A549 (cell line): ENCODE data around the gene VPS13A. TPM values are rescaled to one million over a fixed set of nuclear protein-coding genes. Genes with fewer than 3 reads are reported as not detected.

Experiments used
- ATAC-seq, 2 experiments: fragments of 200-7000 bp in 1 of 2; fragments of >200 bp in 1 of 2; cut with Nextera tagmentation in 1 of 2; cut with Tn5 transposase in 1 of 2; 3 replicates each; pipeline versions ENCODE4 v1.8.0 to v1.9.1; 2018 to 2020; ENCODE audit warnings: mild to moderate bottlenecking in 1 of 2, moderate library complexity in 1 of 2
- CTCF ChIA-PET: fragments of 300-600 bp; sonication (Branson Sonifier 250); formaldehyde crosslinking; extraction: SDS; loops from one replicate; lab custom pipeline; 2021; ENCODE audit warnings: antibody characterized with exemption, inconsistent platforms; lab: Yijun Ruan, JAX
- POLR2A ChIA-PET: fragments of 350-600 bp; formaldehyde crosslinking; extraction: SDS; loops from one replicate; lab custom pipeline; 2021; ENCODE audit warnings: antibody characterized with exemption, inconsistent platforms; lab: Yijun Ruan, JAX
- DNase-seq, 2 experiments: peaks; one replicate each; pipeline versions ENCODE4 v3.0.0 to v3.0.0-alpha.2; 2011 to 2016; ENCODE audit warnings: low read depth in 1 of 2, low spot score in 1 of 2
- FAIRE-seq: peaks from 2 replicates; lab custom pipeline; 2011; peaks lifted over from hg19 to GRCh38; lab: Jason Lieb, UNC
- H3K27ac ChIP-seq, 2 experiments: fragments of >200 bp; sonication (Bioruptor Twin); formaldehyde crosslinking; 3 replicates each; pipeline ENCODE4 v1.5.1; 2016 to 2017
- H3K4me1 ChIP-seq: fragments of >200 bp; sonication (Bioruptor Twin); formaldehyde crosslinking; 3 replicates; pipeline ENCODE4 v1.6.1; 2016
- H3K4me2 ChIP-seq: fragments of >200 bp; sonication (Bioruptor Twin); formaldehyde crosslinking; 3 replicates; pipeline ENCODE4 v1.6.1; 2016
- H3K4me3 ChIP-seq: fragments of >200 bp; sonication (Bioruptor Twin); formaldehyde crosslinking; 3 replicates; pipeline ENCODE4 v1.5.1; 2016
- H3K9me3 ChIP-seq: fragments of >200 bp; sonication (Bioruptor Twin); formaldehyde crosslinking; 3 replicates; pipeline ENCODE4 v1.6.1; 2016
- ATOH8 ChIP-seq: fragments of 250-450 bp; sonication (Bioruptor Pico); IDR thresholded peaks from 2 replicates; pipeline ENCODE4 v1.5.0; 2020; ENCODE audit warnings: low read depth, mild to moderate bottlenecking, moderate library complexity
- CHD2 ChIP-seq: fragments of 150-350 bp; IDR thresholded peaks from 2 replicates; pipeline ENCODE4 v1.6.1; 2014; ENCODE audit warnings: low read length; ENCODE audit not compliant: partially characterized antibody
- CHD4 ChIP-seq: fragments of 200-600 bp; sonication (generic); IDR thresholded peaks from 2 replicates; pipeline ENCODE4 v1.6.1; 2016; ENCODE audit warnings: antibody characterized with exemption, mild to moderate bottlenecking, borderline replicate concordance
- CTCF ChIP-seq: fragments of >200 bp; sonication (Bioruptor Twin); formaldehyde crosslinking; IDR thresholded peaks from 3 replicates; pipeline ENCODE4 v1.5.1; 2016
- ESRRA ChIP-seq: fragments of 150-350 bp; IDR thresholded peaks from 2 replicates; pipeline ENCODE4 v1.6.1; 2014; ENCODE audit warnings: mild to moderate bottlenecking, low read length, borderline replicate concordance
- FOSL2 ChIP-seq, 2 experiments: fragments of 450-650 bp in 1 of 2; fragments of >200 bp in 1 of 2; sonication (Bioruptor Twin) in 1 of 2; formaldehyde crosslinking; IDR thresholded peaks; 2 replicates each; pipeline versions ENCODE4 v1.5.0 to v1.6.1; 2016 to 2020; ENCODE audit warnings: mild to moderate bottlenecking in 1 of 2, moderate library complexity in 1 of 2
- GATA3 ChIP-seq: IDR thresholded peaks from 2 replicates; pipeline ENCODE4 v1.6.1; 2012; ENCODE audit warnings: borderline replicate concordance
- HEYL ChIP-seq: fragments of 250-450 bp; sonication (Bioruptor Pico); IDR thresholded peaks from 2 replicates; pipeline ENCODE4 v1.8.0; 2021; ENCODE audit warnings: mild to moderate bottlenecking, moderate library complexity
- HOXB13 ChIP-seq: fragments of 250-450 bp; sonication (Bioruptor Pico); IDR thresholded peaks from 2 replicates; pipeline ENCODE4 v1.5.0; 2020; ENCODE audit warnings: low read depth, mild to moderate bottlenecking, moderate library complexity
- KDM5A ChIP-seq: fragments of 200-600 bp; sonication (generic); IDR thresholded peaks from 2 replicates; pipeline ENCODE4 v1.6.1; 2016; ENCODE audit warnings: antibody characterized with exemption, mild to moderate bottlenecking
- MAFK ChIP-seq: fragments of 450-650 bp; IDR thresholded peaks from 2 replicates; pipeline ENCODE4 v1.6.1; 2014; ENCODE audit not compliant: partially characterized antibody
- MAX ChIP-seq: IDR thresholded peaks from 2 replicates; pipeline ENCODE4 v1.6.1; 2012
- NPAS2 ChIP-seq: fragments of 250-450 bp; sonication (Bioruptor Pico); IDR thresholded peaks from 2 replicates; pipeline ENCODE4 v1.8.0; 2022; ENCODE audit warnings: mild to moderate bottlenecking, moderate library complexity, borderline replicate concordance
- PHF8 ChIP-seq: fragments of 200-600 bp; sonication (generic); IDR thresholded peaks from 2 replicates; pipeline ENCODE4 v1.6.1; 2016; ENCODE audit warnings: low read depth, mild to moderate bottlenecking, antibody characterized with exemption, moderate library complexity, borderline replicate concordance
- RAD21 ChIP-seq, 2 experiments: fragments of >200 bp in 1 of 2; sonication (Bioruptor Twin) in 1 of 2; formaldehyde crosslinking in 1 of 2; IDR thresholded peaks in 1 of 2; conservative IDR thresholded peaks in 1 of 2; 2 replicates in 1 of 2; 3 replicates in 1 of 2; pipeline ENCODE4 v1.6.1; 2012 to 2018; ENCODE audit warnings: inconsistent platforms in 1 of 2
- RARB ChIP-seq: fragments of 250-450 bp; sonication (Bioruptor Pico); IDR thresholded peaks from 2 replicates; pipeline ENCODE4 v1.8.0; 2021; ENCODE audit warnings: mild to moderate bottlenecking, moderate library complexity
- RCOR1 ChIP-seq: fragments of 150-350 bp; IDR thresholded peaks from 2 replicates; pipeline ENCODE4 v1.6.1; 2014; ENCODE audit warnings: antibody characterized with exemption, low read length, low read depth
- REST ChIP-seq: fragments of 200-600 bp; sonication (generic); IDR thresholded peaks from 2 replicates; pipeline ENCODE4 v1.6.1; 2016; ENCODE audit warnings: antibody characterized with exemption, mild to moderate bottlenecking, moderate library complexity
- ZFP36 ChIP-seq: fragments of 450-650 bp; IDR thresholded peaks from 2 replicates; pipeline ENCODE4 v1.6.1; 2014; ENCODE audit warnings: borderline replicate concordance; ENCODE audit not compliant: partially characterized antibody
- ZSCAN20 ChIP-seq: fragments of 250-450 bp; sonication (Bioruptor Pico); IDR thresholded peaks from 2 replicates; pipeline ENCODE4 v1.8.0; 2022; ENCODE audit warnings: mild to moderate bottlenecking, moderate library complexity
- WGBS: methylation state at CpG from one replicate; pipeline ENCODE4 v1.1.6; 2017; ENCODE audit errors: missing lambda C conversion rate; 5-methylcytosine and 5-hydroxymethylcytosine counted together
- polyA plus RNA-seq, 4 experiments: library from polyadenylated mRNA; depleted of rRNA in 3 of 4; stranded (reverse); fragments of >200 nt; fragmentation: RNase III in 1 of 4; extraction: RNeasy Plus Mini Kit Qiagen cat#74134 plus additional on column Dnase treatment in 1 of 4; gene quantifications; 2 replicates in 3 of 4; 3 replicates in 1 of 4; pipeline ENCODE4 v1.2.3, GENCODE V29; 2011 to 2017

The VPS13A gene
- polyA plus RNA-seq, 2 of the 4 experiments (the other 2 are of a cell fraction): 12.3 to 66.6 TPM

- no peak for TF ChIP-seq CHD2
- no peak for TF ChIP-seq RAD21 (conservative IDR thresholded peaks at IDR 0.05 in 1 of 2, IDR thresholded peaks at IDR 0.05 in 1 of 2)
- TF ChIP-seq FOSL2 (IDR thresholded peaks at IDR 0.05): no peak
- TF ChIP-seq FOSL2 (CRISPR knock-in tag; IDR thresholded peaks at IDR 0.05): no peak
- TF ChIP-seq KDM5A: no peak
- no peak for TF ChIP-seq REST
Observed at GRCh38 chr9:77422969-77423368, 245.6 kb downstream of the VPS13A start (continued).

GRCh38 chr9:77423841-77424240 lies 246.5 kb downstream of the VPS13A start:
- Histone ChIP-seq H3K4me1 (no peaks in the 10 kb centered on the region), H3K27ac (no peak overlapping the region), H3K4me2 (no peak overlapping the region), H3K9me3 (no peaks in the 10 kb centered on the region), H3K4me3 (no peak overlapping the region)
- TF ChIP-seq RCOR1: no peak
- TF ChIP-seq CHD4: no peak
- no peak for TF ChIP-seq PHF8
- TF ChIP-seq ZFP36: no peak
- no peak for TF ChIP-seq RARB (CRISPR knock-in tag)
- no peak for TF ChIP-seq GATA3
- TF ChIP-seq ATOH8 (CRISPR knock-in tag): no peak
- no peak for TF ChIP-seq HEYL (CRISPR knock-in tag)
- no peak for TF ChIP-seq HOXB13 (CRISPR knock-in tag)
- TF ChIP-seq FOSL2 (IDR thresholded peaks at IDR 0.05): no peak
- TF ChIP-seq FOSL2 (CRISPR knock-in tag; IDR thresholded peaks at IDR 0.05): no peak
- TF ChIP-seq CTCF: no peak
- TF ChIP-seq MAFK: no peak
- TF ChIP-seq ESRRA: no peak
- no peak for TF ChIP-seq ZSCAN20
- no peak for TF ChIP-seq NPAS2 (CRISPR knock-in tag)
- ATAC-seq (no peak), DNase-seq (no peak), FAIRE-seq (no peak)
- ChIA-PET CTCF (interaction anchor here (0.8 to 4.7 kb wide), 3 partner anchors 10 to 64 kb away, joined by 3 to 36 read pairs (median 3); no protein-coding TSS in a partner anchor), POLR2A (no interaction called here)
- WGBS: 85% methylated on average over 3 of the region's 3 CpGs

GRCh38 chr9:77424993-77425392 lies 247.7 kb downstream of the VPS13A start:
- H3K9me3 ChIP-seq: no peaks in the 10 kb centered on the region
- no peak for DNase-seq
- no peaks in the 10 kb centered on the region for H3K4me1 ChIP-seq
- POLR2A ChIA-PET: no interaction called here
- 65% methylated on average over 2 of the region's 2 CpGs for WGBS
- CTCF ChIA-PET: interaction anchor here (4.7 kb wide), 1 partner anchor 9 kb away, joined by 36 read pairs; no protein-coding TSS in a partner anchor
- H3K4me3 ChIP-seq: no peak overlapping the region
- ATAC-seq: no peak
- no peak overlapping the region for H3K4me2 ChIP-seq
- TF ChIP-seq MAX: no peak
- no peak for FAIRE-seq
- no peak overlapping the region for H3K27ac ChIP-seq
